Measurements from ENCODE around the gene ZNF213.
"Not testable (repeated sequence)": the region's sequence is repeated elsewhere in the genome, so short reads cannot be mapped to it uniquely, and the experiment has no call there.

ZNF213 gene

DNA sequence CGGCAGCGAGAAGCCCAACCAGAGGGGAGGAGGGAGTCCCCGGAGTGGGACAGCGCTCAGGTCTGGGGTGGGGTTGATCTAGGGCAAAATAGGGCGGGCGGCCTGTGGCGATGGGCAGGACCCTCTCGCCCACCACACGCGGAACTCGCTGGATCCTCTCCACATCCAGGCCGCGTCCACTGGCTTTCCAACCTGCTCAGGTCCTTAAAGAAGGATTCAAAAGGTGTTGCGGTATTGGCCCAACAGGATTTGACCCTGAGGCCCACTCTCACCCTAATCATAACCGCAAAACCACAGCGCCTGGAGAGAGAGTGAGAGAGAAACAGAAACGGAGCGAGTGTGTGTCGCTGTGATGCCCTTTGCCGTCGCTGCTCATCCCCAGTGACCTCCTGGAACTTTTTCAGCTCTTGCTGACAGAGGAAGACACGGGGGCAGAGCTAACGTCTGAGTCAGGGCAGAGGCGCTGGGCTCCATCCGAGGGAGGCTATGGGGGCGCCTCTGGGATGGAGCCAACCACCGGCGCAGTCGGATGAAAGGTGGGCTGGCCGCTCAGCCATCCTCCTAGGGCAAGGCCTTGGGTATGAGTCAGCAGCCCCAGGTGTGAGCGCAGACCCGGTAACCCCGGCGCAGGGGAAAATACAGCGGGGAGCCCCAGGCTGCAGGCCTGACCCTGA lies 36.5 kb downstream of the ZNF213 start:
- no peak for DNase-seq

DNA sequence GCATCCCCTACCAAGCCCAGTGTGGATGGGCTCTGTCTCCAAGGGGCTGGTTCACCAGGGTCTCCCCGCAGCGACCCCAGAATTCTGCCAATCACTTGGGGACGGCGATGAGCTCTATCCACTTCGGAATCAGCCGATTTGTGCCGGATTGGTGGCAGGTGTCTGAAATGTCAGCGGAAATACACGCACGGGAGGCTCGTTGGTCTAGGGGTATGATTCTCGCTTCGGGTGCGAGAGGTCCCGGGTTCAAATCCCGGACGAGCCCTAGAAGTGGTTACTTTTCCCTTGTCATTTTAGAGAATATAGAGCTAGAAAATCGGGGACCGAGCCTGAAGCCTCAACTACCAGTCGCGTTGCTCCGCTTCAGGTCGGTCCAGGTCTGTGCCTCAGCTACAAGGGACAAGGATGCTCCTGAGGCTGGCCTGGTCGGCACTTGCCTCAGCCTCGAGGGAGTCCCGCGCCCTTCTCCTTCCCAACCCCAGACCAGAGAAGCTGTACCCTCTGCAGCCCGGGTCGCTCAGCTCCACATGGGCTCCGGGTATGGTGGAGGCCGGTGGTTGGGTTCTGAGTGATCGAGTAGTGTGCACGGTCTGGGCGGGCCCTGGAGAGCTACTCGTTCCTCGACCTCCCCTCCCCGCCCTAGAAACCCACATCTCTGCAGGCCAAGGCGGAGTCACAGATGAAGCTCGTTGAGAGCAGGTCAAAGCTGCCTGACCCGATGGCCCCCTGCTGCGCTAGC lies 37.2 kb downstream of the ZNF213 start:
- DNase-seq, result no peak

DNA sequence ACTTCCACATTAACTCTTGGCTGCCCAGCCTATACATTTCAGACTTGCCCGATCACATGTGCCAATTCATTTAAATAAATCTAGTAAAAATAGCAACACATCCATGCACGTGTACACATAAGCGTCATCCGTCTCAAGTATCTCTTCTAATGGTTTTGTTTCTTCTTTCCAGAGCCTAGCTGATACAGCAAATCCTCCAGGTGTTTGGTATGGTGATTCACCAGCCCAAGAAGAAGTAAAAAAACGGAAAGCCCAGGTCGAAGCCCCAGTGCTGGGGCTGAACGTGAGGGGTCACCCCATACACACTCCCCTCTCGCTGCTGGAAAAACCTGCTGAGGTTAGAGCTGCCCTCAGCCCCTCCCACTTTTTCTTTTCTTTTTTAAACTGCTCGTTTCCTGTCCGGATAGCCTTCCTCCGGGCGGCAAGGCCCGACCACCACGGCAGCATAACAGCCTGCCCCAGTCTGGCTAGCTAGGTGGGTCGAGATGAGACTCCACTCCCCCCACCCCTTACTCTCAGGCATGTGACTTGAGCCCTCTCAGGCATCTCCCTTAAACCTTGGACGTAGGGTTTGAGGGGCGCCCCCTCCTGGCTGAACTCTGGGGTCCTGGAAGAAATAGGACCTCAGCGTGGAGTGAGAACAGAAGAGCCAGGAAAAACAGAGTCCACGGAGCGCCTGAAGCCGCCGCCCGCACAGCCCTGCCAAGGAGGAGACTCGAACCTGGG lies 39.2 kb downstream of the ZNF213 start:
- peak; percentile 60 for DNase-seq

DNA sequence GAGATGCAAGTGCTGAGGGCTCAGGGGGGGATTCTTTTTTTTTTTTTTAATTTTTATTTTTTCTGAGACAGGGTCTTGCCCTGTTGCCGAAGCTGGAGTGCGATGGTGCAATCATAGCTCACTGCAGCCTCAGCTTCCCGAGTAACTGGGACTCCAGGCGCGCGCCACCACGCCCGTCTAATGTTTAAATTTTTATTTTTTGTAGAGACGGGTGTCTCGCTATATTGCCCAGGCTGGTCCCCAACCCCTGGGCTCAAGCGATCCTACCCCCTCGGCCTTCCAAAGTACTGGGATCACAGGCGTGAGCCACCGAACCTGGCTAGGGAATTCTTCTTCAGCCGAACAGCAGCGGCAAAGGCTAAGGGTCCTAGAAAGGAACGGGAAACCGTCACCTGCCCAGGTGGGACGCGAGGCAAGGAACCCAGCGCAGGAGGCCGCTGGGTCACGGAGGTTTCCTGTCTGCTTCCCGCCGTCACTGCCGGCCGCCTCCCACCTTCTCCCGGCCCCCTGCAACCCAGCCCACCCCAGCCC lies 39.9 kb downstream of the ZNF213 start:
- no peak for DNase-seq

DNA sequence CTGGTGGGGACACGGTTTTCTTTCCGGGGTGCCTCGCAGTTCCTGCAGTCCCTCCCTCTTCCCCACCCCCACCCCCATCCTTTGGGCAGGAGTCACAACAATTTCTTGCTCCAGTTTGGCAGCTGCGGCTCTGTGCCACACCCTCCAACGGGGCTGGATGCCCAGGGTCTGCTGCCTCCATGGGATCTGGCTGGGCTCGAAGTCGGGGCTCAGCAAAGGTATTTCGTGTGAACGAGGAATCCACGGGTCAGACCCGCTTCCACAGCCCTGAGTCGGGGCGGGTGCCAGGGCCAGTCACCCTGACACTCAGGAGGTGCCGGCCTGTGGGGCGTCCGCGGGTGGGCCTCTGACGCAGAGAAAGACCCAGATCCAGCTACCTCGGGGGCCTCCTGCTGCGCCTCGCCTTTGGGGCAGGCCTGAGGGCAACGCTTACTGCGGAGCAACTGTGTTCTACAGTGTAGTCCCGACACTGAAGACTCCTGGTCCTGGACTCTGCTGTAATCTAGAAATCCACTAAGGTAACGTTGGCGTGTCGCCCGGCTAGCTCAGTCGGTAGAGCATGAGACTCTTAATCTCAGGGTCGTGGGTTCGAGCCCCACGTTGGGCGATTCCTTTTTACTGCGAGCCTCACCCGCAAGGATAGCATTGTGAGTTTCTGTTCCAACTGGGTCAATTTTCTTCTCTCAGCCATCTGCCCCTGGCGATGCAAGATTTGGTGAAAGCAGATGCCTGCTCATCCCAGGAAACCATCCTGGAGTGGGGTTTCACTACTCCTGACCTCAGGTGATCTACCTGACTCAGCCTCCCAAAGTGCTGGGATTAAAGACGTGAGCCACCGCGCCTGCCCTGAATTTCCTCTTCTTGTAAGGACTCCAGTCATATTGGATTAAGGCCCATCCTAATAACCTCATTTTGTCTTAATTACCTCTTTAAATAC lies 40.6 kb downstream of the ZNF213 start:
- no peak for DNase-seq

DNA sequence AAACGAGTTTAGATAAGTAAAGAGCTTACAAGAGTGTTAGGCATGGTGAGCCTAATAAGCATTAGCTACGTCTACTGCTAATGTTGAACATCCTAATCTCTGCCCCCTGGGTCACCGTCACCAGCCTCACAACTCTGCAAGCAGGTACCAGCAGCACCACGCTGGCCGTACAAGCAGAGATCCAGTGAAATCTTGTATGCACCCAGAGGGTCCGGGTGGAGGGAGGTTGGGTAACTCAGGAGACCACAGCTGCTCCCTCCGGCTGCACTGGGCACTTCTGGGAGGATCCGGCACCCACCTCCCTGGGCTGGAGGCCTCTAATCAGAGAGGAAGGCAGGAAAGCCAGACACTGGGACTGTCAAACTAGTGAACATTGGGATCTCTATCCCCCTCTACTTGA lies 44.8 kb downstream of the ZNF213 start:
- no peak for DNase-seq

DNA sequence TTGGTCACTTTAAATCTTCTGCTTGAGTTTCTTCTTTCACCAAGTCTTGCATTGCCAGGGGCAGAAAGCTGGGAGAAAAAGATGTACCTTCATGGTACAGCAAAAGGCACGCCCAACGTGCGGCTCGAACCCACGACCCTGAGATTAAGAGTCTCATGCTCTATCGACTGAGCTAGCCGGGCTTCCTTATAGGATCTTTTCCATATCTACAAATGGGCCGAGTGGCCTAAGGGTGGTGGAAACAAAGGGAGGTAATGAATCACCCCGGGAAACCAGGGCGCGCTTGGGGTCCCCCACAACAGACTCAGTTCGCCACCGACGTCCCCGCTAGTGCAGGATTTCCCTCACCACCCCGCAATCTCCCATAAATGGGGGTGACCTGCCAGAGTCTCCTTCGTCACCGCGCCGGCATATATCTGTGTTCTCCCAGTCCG lies 45.6 kb downstream of the ZNF213 start:
- no peak for DNase-seq

DNA sequence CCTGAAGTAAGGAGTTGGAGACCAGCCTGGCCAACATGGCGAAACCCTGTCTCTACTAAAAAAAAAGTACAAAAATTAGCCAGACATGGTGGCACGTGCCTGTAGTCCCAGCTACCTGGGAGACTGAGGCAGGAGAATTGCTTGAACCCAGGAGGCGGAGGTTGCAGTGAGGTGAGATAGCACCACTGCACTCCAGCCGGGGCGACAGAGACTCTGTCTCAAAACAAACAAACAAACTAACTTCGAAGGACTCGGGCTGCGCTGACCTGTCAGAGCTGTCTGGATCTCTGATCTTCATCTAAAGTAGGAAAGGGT lies 47.4 kb downstream of the ZNF213 start:
- DNase-seq, result not testable (repeated sequence)

DNA sequence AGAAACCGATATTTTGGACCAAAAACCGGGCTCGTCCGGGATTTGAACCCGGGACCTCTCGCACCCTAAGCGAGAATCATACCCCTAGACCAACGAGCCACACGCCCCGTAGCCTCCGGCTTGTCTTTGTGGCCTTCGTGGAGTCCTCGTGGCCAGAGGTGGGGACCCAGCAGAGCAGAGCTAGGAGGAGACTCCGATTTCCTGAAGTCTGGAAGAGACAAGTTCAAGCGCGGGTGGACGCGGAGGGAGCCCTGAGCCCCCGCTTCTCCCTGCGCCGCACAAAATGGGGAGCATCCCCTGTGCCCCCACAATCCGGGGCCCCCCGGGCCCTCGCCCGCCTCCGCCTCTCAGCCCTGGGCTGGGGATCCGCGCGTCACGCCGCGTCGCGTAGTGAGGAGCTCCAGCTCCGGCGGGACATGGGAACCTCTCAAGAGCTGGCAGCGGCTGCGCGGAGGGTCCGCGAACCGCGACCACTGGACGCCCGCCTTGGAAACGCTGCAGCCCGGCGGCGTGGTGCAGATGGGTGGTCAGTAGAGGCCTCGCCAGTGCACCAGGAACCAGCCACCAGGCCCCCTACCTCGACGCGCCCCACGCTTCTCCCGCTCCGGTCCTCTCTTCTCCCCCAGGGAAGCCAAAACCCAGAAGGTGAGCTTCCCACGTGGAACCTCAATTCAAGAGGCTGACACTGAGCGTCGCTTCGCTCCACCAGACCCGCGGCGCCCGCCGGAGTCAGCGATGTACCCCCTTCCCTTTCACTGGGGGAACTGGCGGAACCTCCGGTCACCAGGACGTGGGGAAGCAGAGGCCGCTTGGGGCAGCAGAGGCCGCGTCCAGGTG lies 48.0 kb downstream of the ZNF213 start:
- DNase-seq, result no peak

DNA sequence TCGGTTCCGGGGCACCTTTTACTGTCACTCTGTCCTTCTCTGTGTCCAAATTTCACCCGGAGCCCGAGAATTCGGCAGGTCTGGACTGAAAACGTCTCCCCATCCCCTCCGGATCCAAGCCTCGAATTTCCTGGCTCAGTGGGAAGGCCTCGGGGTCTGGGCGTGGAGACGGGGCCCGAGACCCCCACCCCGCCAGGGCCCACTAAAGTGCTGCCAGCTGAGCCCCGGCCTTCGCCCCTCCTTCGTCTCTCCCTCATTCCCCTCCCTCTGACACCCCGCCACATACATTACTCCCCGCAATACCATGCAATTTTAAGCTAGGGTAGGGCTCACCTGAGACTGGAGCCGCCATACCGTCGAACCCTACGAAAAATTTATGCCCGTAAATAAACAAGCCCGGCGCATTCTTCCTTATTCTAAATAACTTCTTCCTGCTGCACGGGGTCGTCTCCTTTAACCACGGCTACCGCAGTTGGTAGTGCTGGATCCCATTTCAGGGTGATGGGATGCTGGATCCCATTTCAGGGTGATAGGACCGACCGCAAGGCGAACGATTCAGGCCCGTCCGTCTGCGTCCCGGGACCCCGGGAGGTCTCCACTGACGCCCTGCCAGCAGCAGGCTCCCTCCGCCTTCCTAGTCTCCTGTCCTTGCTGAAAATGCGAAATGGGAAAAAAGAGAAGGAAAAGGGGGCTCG lies 48.8 kb downstream of the ZNF213 start:
- no peak for DNase-seq

DNA sequence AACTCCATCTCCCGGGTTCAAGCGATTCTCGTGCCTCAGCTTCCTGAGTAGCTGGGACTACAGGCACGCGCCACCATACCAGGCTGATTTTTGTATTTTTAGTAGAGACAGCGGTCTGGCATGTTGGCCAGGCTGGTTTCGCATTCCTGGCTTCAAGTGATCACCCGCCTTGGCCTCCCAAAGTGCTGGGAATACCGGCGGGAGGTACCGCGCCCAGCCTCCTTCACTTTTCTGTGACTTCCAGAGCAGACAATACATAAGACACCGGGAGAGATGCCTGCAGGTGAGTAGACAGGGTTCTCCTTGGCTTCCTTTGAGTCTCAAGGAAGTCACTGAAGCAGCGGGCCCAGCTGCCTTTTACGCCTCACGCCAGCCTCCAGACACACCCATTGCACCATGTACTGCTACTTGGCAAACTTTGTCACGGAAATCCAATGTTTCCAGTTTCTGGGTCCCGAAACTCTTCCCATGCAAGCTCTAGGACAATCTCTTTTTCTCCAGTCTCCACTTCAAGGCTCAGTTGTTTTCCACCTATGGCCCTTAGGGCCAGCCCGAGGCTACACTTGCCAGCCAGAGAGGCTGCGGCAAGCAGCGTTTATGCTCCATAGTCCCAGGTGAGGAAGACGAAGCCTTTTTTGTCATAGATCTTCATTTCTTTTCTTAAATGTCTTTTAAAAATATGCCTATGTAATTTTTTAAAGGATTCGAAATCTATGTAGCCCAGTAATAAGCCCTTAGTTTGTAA lies 52.3 kb downstream of the ZNF213 start:
- DNase-seq, result no peak

DNA sequence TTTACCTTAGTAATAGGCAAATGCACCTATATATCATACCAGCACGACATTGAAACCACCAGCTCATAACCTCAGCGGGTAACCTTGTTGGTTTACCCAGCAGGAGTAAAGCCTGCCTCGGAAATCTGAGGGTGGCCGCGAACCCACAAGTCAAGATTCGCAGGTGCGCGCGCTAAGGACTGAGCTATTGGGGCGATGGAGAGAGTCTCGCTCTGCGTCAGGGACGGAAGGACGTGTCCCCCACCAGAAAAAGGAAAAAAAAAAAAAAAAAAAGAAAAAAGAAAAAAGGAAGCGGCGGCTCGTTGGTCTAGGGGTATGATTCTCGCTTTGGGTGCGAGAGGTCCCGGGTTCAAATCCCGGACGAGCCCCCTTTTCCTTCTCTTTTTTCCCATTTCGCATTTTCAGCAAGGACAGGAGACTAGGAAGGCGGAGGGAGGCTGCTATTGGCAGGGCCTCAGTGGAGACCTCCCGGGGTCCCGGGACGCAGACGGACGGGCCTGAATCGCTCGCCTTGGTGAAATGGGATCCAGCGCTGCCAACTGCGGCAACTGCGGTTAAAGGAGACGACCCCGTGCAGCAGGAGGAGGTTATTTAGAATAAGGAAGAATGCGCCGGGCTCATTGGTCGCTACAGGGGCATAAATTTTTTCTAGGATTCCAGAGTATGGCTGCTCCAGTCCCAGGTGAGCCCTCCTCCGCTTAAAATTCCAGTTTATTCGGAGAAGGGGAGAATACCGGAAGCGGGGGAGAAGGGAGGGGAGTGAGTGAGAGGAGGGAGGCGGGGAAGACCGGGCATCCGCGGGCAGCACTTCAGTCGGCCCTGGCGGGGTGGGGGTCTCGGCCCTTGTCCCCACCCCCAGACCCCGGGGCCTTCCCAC lies 53.2 kb downstream of the ZNF213 start, which contains the start of gene OR1F1:
OR1F1 (plus strand) TSS at position 407 of the 877 bp plus-strand sequence.
- DNase-seq, result peak; percentile 22

DNA sequence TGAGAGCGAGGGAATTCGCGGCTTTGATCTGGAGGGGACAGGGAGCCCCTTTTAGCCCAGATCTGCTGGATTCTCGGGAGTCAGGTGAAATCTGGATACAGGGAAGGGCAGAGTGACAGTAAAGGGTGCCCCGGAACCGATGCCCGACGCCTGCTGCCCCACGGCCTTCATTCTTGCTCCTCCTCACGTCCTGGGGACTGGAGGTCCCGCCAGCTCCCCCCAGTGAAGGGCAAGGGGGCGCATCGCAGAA lies 53.8 kb downstream of the ZNF213 start:
- no peak for DNase-seq

DNA sequence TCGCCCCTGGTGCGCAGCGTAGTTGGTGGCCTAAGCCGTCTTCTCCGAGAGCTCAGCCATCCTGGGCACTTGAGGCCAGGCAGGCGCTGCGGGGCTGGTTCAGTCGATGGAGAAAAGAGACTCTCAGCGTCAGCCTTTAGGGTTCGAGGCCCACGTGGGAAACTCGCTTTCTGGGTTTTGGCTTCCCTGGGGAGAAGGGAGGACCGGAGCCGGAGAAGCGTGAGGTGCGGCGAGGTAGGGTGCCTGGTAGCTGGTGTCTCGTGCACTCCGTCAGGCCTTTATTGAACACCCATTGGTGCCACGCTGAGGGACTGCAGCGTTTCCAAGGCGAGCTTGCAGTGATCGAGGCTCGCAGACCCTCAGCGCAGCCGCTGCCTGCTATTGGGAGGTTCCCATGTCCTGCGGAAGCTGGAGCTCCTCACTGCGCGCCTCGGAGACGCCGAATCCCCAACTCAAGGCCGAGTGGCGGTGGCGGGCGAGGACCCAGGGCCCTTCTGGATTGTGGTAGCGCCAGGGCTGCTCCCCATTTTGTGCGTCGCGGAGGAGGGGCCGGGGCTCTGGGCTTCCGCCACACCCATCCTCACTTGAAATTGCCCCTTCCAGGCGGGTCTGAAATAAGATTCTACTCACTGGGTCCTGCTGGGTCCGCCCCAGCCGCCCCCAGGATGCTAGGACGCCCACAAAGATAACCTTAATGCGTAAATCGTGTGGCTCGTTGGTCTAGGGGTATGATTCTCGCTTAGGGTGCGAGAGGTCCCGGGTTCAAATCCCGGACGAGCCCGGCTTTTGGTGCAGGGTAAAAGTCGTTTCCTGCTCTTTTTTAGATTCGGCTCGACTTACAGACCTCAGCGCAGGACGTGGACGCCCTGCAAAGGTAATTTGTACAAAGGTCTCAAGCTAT lies 54.3 kb downstream of the ZNF213 start:
- no peak for DNase-seq

DNA sequence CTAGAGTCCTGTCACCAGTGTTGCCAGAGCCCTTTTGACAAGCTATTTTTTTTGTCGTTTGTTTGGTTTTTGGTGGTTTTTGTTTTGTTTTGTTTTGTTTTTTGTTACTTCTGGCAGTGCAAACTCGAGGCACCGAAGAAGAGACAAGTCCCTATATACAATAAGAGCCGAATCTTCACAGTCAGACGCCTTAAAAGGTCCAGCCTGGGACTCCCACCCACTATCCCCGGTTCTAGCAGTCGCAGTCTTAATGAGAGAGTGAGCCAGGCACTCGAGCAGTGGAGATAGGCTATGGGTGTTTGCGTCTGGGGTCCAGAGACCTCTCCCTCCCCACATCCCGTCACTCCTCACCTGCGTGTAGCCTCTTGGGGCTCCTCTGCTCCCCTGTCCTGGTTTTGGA lies 55.0 kb downstream of the ZNF213 start:
- no peak for DNase-seq

DNA sequence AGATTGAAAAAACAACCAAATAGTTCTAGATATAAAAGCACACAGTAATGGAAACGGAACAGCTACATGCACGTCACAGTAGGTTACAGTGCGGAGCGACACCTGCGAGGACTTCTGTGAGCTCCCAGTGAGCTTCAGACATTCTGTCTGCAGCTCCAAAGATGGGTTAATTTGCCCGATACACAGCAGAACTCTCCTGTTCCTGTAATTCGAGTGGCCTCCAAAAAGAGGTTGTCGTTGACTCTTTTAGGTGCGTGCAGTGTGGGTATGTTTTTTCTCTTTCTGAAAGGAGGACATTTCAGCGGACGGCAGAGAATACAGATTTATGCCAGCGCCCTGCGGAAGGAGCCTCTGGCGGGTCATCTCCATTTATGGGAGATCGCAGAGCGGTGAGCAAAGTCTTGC lies 56.1 kb downstream of the ZNF213 start:
- DNase-seq, result no peak

Measured in SHP77 treated with DMSO at 0.1 percent for 48 hours (cell line).